ENCODE data around the gene EMILIN2. TPM values are rescaled to one million over a fixed set of nuclear protein-coding genes. Genes with fewer than 3 reads are reported as not detected.

EMILIN2 gene
- total RNA-seq, 4 donors from 2014 or later = 4.3 to 11.3 (median 7.1) TPM

DNA sequence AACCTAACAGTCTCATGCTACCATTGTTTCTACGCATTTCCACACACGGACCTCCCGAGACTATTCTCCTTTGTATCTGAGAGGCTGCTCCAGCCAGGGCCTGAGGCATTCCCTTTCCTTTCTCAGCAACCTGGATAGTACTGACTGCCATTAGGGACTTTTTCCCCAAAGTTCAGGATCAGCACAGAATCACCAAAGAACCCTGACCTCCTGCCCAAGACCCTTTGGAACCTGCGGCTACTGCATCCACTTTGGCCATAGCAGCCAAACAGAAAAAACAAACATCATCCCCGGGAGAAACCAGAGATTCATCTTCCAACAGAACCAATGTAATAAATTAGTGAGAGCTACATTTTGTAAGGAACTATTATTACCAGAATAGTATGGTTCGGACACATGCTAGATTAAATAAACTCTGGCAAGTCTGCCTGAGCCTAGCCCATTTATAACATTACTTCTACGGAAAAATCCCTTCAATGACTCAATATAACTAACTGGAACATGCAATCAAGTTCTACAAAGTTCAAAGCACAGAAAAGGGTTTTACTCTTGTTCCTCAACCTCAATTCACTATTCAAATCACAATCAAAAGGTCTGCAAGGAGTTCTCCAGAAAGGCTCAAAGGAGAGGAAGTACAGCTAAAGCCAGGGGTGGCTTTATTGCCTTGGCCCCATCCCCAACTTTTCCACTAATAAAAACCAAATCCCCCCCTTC lies 114.3 kb downstream of the EMILIN2 start:
- Histone ChIP-seq H3K4me1 (peaks cover 27% of the 10 kb centered on the region), H3K9me3 (no peaks in the 10 kb centered on the region), H3K27me3 (no peaks in the 10 kb centered on the region), H3K4me3 (no peak overlapping the region), H3K27ac (peak overlapping the region; percentile 65), H3K36me3 (no peaks in the 10 kb centered on the region)
- 75% methylated on average over 7 of the region's 7 CpGs for WGBS
- DNase-seq (ENCODE audit: low spot score in 2 of 2) = no peak
- TF ChIP-seq POLR2A (IDR thresholded peaks at IDR 0.05) = no peak
- TF ChIP-seq EP300 (IDR thresholded peaks at IDR 0.05) = no peak
- TF ChIP-seq POLR2AphosphoS5 (IDR thresholded peaks at IDR 0.05) = no peak

DNA sequence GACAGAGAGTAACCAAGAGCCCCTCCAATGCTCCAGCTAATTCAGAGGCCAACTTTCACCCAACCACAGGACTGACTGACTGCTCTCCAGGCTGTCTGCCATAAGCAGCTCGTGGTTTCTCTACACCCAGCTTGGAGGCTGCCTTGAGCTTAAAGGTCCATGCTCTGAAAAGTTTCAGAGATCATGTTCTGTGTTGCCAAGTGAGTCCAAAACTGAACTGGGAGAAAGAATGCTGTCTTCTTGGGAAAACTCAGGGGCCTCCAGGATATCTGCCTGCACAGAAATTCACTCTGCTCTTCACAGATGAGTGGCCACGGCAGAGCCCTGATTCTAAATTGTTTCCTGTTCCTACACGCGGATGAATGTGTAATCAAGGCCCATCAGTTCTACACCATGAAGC lies 115.0 kb downstream of the EMILIN2 start:
- DNase-seq (ENCODE audit: low spot score in 2 of 2) = no peak
- Histone ChIP-seq H3K27me3 (no peaks in the 10 kb centered on the region), H3K27ac (peak overlapping the region; percentile 43), H3K36me3 (no peaks in the 10 kb centered on the region), H3K4me1 (peaks cover 27% of the 10 kb centered on the region), H3K9me3 (no peaks in the 10 kb centered on the region), H3K4me3 (no peak overlapping the region)
- WGBS = 47% methylated on average over 4 of the region's 4 CpGs
- no peak for TF ChIP-seq EP300 (IDR thresholded peaks at IDR 0.05)
- TF ChIP-seq, protein P1, sequence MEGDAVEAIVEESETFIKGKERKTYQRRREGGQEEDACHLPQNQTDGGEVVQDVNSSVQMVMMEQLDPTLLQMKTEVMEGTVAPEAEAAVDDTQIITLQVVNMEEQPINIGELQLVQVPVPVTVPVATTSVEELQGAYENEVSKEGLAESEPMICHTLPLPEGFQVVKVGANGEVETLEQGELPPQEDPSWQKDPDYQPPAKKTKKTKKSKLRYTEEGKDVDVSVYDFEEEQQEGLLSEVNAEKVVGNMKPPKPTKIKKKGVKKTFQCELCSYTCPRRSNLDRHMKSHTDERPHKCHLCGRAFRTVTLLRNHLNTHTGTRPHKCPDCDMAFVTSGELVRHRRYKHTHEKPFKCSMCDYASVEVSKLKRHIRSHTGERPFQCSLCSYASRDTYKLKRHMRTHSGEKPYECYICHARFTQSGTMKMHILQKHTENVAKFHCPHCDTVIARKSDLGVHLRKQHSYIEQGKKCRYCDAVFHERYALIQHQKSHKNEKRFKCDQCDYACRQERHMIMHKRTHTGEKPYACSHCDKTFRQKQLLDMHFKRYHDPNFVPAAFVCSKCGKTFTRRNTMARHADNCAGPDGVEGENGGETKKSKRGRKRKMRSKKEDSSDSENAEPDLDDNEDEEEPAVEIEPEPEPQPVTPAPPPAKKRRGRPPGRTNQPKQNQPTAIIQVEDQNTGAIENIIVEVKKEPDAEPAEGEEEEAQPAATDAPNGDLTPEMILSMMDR (IDR thresholded peaks at IDR 0.05) = no peak
- TF ChIP-seq POLR2AphosphoS5 (IDR thresholded peaks at IDR 0.05) = no peak
- TF ChIP-seq POLR2A (IDR thresholded peaks at IDR 0.05) = no peak

DNA sequence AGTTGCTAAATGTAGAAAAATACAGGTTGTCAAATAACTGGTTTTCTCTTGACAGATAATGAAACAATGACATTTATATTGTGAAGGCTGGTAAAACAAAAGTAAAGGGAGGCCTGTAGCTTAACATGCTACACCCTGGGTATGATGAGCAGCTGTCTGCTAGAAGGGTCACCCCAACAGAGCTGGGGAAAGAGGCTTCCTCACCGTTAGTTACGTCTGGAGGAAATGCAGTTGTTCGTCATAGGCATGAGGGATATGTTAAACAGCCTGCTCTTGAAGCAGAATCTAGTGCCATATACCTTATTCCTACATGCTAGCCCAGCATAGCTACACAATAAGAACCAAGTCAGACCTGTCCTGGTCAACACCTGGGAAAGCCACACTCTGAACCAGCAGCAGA lies 116.2 kb downstream of the EMILIN2 start:
- Histone ChIP-seq H3K4me1 (peaks cover 27% of the 10 kb centered on the region), H3K27me3 (no peaks in the 10 kb centered on the region), H3K9me3 (no peaks in the 10 kb centered on the region), H3K4me3 (no peak overlapping the region), H3K27ac (no peak overlapping the region), H3K36me3 (no peaks in the 10 kb centered on the region)
- TF ChIP-seq EP300 (IDR thresholded peaks at IDR 0.05) = no peak
- WGBS = 86% methylated on average over 3 of the region's 3 CpGs
- DNase-seq (ENCODE audit: low spot score in 2 of 2) = no peak

DNA sequence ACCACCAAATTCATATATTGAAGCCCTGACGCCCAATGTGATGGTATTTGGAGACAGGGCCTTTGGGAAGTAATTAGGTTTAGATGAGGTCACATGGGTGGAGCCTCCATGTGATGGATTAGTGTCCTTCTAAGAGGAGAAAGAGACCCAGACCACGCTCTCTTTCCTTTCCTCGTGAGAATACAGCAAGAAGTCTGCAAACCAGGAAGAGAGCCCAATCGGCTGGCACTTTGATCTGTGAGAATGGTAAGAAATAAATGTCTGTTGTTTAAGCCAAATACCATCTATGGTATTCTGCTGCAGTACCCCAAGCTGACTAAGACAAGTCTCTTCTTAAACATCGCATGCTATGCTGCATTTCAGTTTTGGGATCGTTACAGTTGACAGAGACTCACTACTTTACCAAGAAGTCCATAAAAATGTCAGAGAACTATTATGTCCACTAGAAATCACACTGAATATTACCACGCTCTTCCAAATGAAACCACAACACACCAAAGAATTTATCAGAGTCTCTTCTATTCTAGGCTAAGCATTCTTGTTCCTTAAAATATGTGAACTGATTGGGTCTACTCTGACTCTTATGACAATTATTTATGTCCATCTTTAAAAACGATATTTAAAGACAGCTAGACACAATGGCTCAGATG lies 117.7 kb downstream of the EMILIN2 start:
- H3K27ac ChIP-seq = no peak overlapping the region
- WGBS = 91% methylated on average over 8 of the region's 8 CpGs
- H3K4me1 ChIP-seq = peaks cover 19% of the 10 kb centered on the region
- TF ChIP-seq EP300 (IDR thresholded peaks at IDR 0.05) (no peak), POLR2A (IDR thresholded peaks at IDR 0.05) (no peak), POLR2AphosphoS5 (IDR thresholded peaks at IDR 0.05) (no peak)
- TF ChIP-seq, protein P1 (IDR thresholded peaks at IDR 0.05) = no peak
- H3K36me3 ChIP-seq = no peaks in the 10 kb centered on the region
- H3K27me3 ChIP-seq = no peaks in the 10 kb centered on the region
- H3K9me3 ChIP-seq = no peaks in the 10 kb centered on the region
- no peak overlapping the region for H3K4me3 ChIP-seq
- no peak for DNase-seq (ENCODE audit: low spot score in 2 of 2)

Other genes starting within 250 kb of the EMILIN2 start
- gene SMCHD1, start 191.3 kb upstream of the EMILIN2 start, total RNA-seq = 100 to 1,000 TPM in 1 of 4 donors, 10 to 100 TPM in 3; 35.5 to 126 (median 41.3) TPM
- 10 to 100 TPM in 1 of 4 donors, 1 to 10 TPM in 3; 7.2 to 11.2 (median 9.1) TPM for gene LPIN2, start 166.1 kb downstream of the EMILIN2 start, total RNA-seq